ENCODE data around the gene VARS2.
"Not testable (repeated sequence)": the region's sequence is repeated elsewhere in the genome, so short reads cannot be mapped to it uniquely, and the experiment has no call there.

VARS2 gene

DNA sequence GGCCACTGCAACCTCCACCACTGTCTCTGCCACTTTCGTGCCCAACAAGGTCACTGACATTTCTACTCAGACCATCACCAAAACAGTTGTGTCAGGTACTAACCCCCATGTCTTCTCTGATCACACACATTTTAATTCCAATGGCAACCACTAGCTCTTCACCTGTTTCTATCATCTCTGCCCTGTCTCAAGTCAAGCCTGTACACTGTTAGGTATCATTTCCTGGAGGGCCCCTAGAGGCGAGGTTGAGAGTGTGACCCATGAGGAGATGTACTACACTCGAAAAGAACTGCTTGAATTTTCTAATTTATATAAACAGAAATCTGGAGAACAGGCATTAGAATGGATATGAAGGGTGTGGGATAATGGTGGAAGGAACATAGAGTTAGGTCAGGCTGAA is 52.1 kb downstream of the VARS2 start:
- Histone ChIP-seq H2AFZ (ENCODE audit: low read length) (no peak overlapping the region), H3K9ac (ENCODE audit: low read depth, low read length, poor library complexity, severe bottlenecking) (no peak overlapping the region), H3K4me2 (ENCODE audit: low read depth, low read length, poor library complexity, severe bottlenecking) (no peak overlapping the region), H3K9me2 (replicated peaks; ENCODE audit: low read depth, low read length) (no peaks in the 10 kb centered on the region), H3K27me3 (ENCODE audit: insufficient read depth, low read length, poor library complexity, severe bottlenecking) (peaks cover 5% of the 10 kb centered on the region), H3F3A (ENCODE audit: low read depth) (no peaks in the 10 kb centered on the region), H3K36me3 (ENCODE audit: insufficient read depth, low read length) (no peaks in the 10 kb centered on the region), H3K4me3 (ENCODE audit: low read length, poor library complexity, severe bottlenecking) (no peak overlapping the region), H4K20me1 (ENCODE audit: insufficient read depth, low read length, poor library complexity, severe bottlenecking) (no peaks in the 10 kb centered on the region), H3K4me1 (ENCODE audit: insufficient read depth, low read length, poor library complexity, severe bottlenecking) (peaks cover 7% of the 10 kb centered on the region), H3K79me2 (ENCODE audit: insufficient read depth, low read length) (no peaks in the 10 kb centered on the region), H3K9me3 (ENCODE audit: insufficient read depth, low read depth, low read length) (no peaks in the 10 kb centered on the region)
- no peak for TF ChIP-seq EZH2phosphoT487 (IDR thresholded peaks at IDR 0.05; ENCODE audit: borderline replicate concordance)
- TF ChIP-seq, protein P1, sequence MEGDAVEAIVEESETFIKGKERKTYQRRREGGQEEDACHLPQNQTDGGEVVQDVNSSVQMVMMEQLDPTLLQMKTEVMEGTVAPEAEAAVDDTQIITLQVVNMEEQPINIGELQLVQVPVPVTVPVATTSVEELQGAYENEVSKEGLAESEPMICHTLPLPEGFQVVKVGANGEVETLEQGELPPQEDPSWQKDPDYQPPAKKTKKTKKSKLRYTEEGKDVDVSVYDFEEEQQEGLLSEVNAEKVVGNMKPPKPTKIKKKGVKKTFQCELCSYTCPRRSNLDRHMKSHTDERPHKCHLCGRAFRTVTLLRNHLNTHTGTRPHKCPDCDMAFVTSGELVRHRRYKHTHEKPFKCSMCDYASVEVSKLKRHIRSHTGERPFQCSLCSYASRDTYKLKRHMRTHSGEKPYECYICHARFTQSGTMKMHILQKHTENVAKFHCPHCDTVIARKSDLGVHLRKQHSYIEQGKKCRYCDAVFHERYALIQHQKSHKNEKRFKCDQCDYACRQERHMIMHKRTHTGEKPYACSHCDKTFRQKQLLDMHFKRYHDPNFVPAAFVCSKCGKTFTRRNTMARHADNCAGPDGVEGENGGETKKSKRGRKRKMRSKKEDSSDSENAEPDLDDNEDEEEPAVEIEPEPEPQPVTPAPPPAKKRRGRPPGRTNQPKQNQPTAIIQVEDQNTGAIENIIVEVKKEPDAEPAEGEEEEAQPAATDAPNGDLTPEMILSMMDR (conservative IDR thresholded peaks at IDR 0.05; ENCODE audit: low read length): peak; percentile 32; the same call in 1 of the 2 replicates

GRCh38 chr6:30969171-30969570 is 55.1 kb downstream of the VARS2 start:
- not testable (repeated sequence) for H3K36me3 ChIP-seq (ENCODE audit: insufficient read depth, low read length); H3K79me2 ChIP-seq (ENCODE audit: insufficient read depth, low read length); H3K9me2 ChIP-seq (replicated peaks; ENCODE audit: low read depth, low read length); H3K9me3 ChIP-seq (ENCODE audit: insufficient read depth, low read depth, low read length); H4K20me1 ChIP-seq (ENCODE audit: insufficient read depth, low read length, poor library complexity, severe bottlenecking); H3K27me3 ChIP-seq (ENCODE audit: insufficient read depth, low read length, poor library complexity, severe bottlenecking); H3K4me2 ChIP-seq (ENCODE audit: low read depth, low read length, poor library complexity, severe bottlenecking); H2AFZ ChIP-seq (ENCODE audit: low read length); H3K4me1 ChIP-seq (ENCODE audit: insufficient read depth, low read length, poor library complexity, severe bottlenecking); H3F3A ChIP-seq (ENCODE audit: low read depth); H3K4me3 ChIP-seq (ENCODE audit: low read length, poor library complexity, severe bottlenecking); H3K9ac ChIP-seq (ENCODE audit: low read depth, low read length, poor library complexity, severe bottlenecking)

DNA sequence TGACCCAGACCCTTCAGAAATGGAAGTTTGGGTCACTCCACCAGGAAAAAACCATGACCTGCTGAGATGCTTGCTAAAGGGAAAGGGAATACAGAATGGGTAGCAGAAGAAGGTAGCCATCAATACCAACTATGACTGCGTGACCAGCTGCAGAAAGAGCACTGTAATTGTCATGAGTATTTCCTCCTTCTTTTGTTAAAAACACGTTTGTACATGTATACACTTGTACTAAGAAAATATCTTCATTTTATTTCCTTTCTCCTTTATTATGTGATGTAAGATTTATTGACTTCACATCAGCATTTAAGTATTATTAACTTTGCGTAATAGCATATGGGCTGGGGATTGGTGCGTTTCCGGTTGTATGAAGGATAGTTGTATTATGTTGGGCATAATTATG is 56.9 kb downstream of the VARS2 start:
- no peaks in the 10 kb centered on the region for H3K4me1 ChIP-seq (ENCODE audit: insufficient read depth, low read length, poor library complexity, severe bottlenecking)
- no peak overlapping the region for H3K4me3 ChIP-seq (ENCODE audit: low read length, poor library complexity, severe bottlenecking)
- no peak overlapping the region for H3K4me2 ChIP-seq (ENCODE audit: low read depth, low read length, poor library complexity, severe bottlenecking)
- no peaks in the 10 kb centered on the region for H4K20me1 ChIP-seq (ENCODE audit: insufficient read depth, low read length, poor library complexity, severe bottlenecking)
- H3K36me3 ChIP-seq (ENCODE audit: insufficient read depth, low read length): no peaks in the 10 kb centered on the region
- no peaks in the 10 kb centered on the region for H3F3A ChIP-seq (ENCODE audit: low read depth)
- H3K9me3 ChIP-seq (ENCODE audit: insufficient read depth, low read depth, low read length): no peaks in the 10 kb centered on the region
- no peak overlapping the region for H3K9ac ChIP-seq (ENCODE audit: low read depth, low read length, poor library complexity, severe bottlenecking)
- no peaks in the 10 kb centered on the region for H3K27me3 ChIP-seq (ENCODE audit: insufficient read depth, low read length, poor library complexity, severe bottlenecking)
- no peaks in the 10 kb centered on the region for H3K79me2 ChIP-seq (ENCODE audit: insufficient read depth, low read length)
- no peak overlapping the region for H2AFZ ChIP-seq (ENCODE audit: low read length)
- H3K9me2 ChIP-seq (replicated peaks; ENCODE audit: low read depth, low read length): no peaks in the 10 kb centered on the region
- TF ChIP-seq, protein P1 (conservative IDR thresholded peaks at IDR 0.05; ENCODE audit: low read length): no peak
- no peak for TF ChIP-seq EZH2phosphoT487 (IDR thresholded peaks at IDR 0.05; ENCODE audit: borderline replicate concordance)

- Histone ChIP-seq H3K27me3 (ENCODE audit: insufficient read depth, low read length, poor library complexity, severe bottlenecking) (no peaks in the 10 kb centered on the region), H3K4me3 (ENCODE audit: low read length, poor library complexity, severe bottlenecking) (no peak overlapping the region), H4K20me1 (ENCODE audit: insufficient read depth, low read length, poor library complexity, severe bottlenecking) (no peaks in the 10 kb centered on the region), H3K9me3 (ENCODE audit: insufficient read depth, low read depth, low read length) (no peaks in the 10 kb centered on the region), H3K4me2 (ENCODE audit: low read depth, low read length, poor library complexity, severe bottlenecking) (no peak overlapping the region), H3K4me1 (ENCODE audit: insufficient read depth, low read length, poor library complexity, severe bottlenecking) (no peaks in the 10 kb centered on the region), H3K36me3 (ENCODE audit: insufficient read depth, low read length) (no peaks in the 10 kb centered on the region), H3K9me2 (replicated peaks; ENCODE audit: low read depth, low read length) (no peaks in the 10 kb centered on the region), H3K79me2 (ENCODE audit: insufficient read depth, low read length) (no peaks in the 10 kb centered on the region), H3F3A (ENCODE audit: low read depth) (no peaks in the 10 kb centered on the region), H2AFZ (ENCODE audit: low read length) (no peak overlapping the region), H3K9ac (ENCODE audit: low read depth, low read length, poor library complexity, severe bottlenecking) (no peak overlapping the region)
- TF ChIP-seq EZH2phosphoT487 (IDR thresholded peaks at IDR 0.05; ENCODE audit: borderline replicate concordance): no peak
- TF ChIP-seq, protein P1 (conservative IDR thresholded peaks at IDR 0.05; ENCODE audit: low read length): no peak
These were observed 58.8 kb downstream of the VARS2 start for GRCh38 chr6:30972816-30973215.

Measured in Loucy (cell line).